ENCODE data around the gene PNKP. TPM values are rescaled to one million over a fixed set of nuclear protein-coding genes. Genes with fewer than 3 reads are reported as not detected.

The PNKP gene
- total and polyA plus RNA-seq, 9 of the 15 experiments (the other 6 are each of a cell fraction or from before 2014, with no cell fraction given): 2.8 to 85.4 (median 25.3) TPM

GRCh38 chr19:49881186-49881585 lies 13.8 kb upstream of the PNKP start:
- no peaks in the 10 kb centered on the region for H3K9me3 ChIP-seq (replicated peaks; ENCODE audit: control insufficient read depth, insufficient read depth, low read depth, low read length)
- no peak overlapping the region for H2AFZ ChIP-seq (ENCODE audit: low read depth, low read length)
- intact Hi-C loops (cut with micrococcal nuclease) (no loop called here), in situ Hi-C loops (cut with MboI) (no loop called here)
- ChIA-PET CTCF (ENCODE audit: low intra/inter-chr PET ratio) (no interaction called here), POLR2A (interaction anchor here (0.6 to 0.7 kb wide), 2 partner anchors 42 to 287 kb away, joined by 3 read pairs; no protein-coding TSS in a partner anchor)
- no TSS peak for BruUV-seq (replicated peaks)
- WGBS (ENCODE audit: insufficient coverage, low coverage, missing lambda C conversion rate): 94% methylated on average over 17 of the region's 17 CpGs
- DNase-seq (ENCODE audit: extremely low read depth in 1 of 4, low spot score in 3 of 4) (no peak), ATAC-seq (no peak), FAIRE-seq (no peak)
- no peak overlapping the region for H3K4me2 ChIP-seq (ENCODE audit: insufficient read depth, low read length)
- peak overlapping the region in 1 of 2 experiments; percentile 52; a peak in 2 of 4 replicates for H3K9ac ChIP-seq (ENCODE audit: insufficient read depth in 1 of 2, low read depth in 2 of 2, low read length in 2 of 2)
- no peak overlapping the region for H3K4me3 ChIP-seq
- H3K9me1 ChIP-seq (ENCODE audit: control insufficient read depth, insufficient read depth, low read length): no peaks in the 10 kb centered on the region
- H3K79me2 ChIP-seq (ENCODE audit: control insufficient read depth, insufficient read depth, low read length): peaks cover 6% of the 10 kb centered on the region
- TF ChIP-seq CBFA2T3 (IDR thresholded peaks at IDR 0.05) (0 out of 2 replicates have a peak, but pooled peaks have one; percentile 4), RBFOX2 (IDR thresholded peaks at IDR 0.05; ENCODE audit: low read depth, low read length) (0 out of 2 replicates have a peak, but pooled peaks have one; percentile 16), HDAC6 (IDR thresholded peaks at IDR 0.05; ENCODE audit: low read depth, low read length) (no peak)
- H3K27me3 ChIP-seq (ENCODE audit: control insufficient read depth in 2 of 2, insufficient read depth in 2 of 2, low read length in 2 of 2): no peaks in the 10 kb centered on the region
- H3K4me1 ChIP-seq (replicated peaks in 1 of 2; ENCODE audit: control insufficient read depth in 2 of 2, insufficient read depth in 2 of 2, low read length in 2 of 2): peaks cover 6 to 57% of the 10 kb centered on the region in 2 experiments; a peak in 3 of 5 replicates
- H4K20me1 ChIP-seq (replicated peaks; ENCODE audit: control insufficient read depth, insufficient read depth, low read length): no peaks in the 10 kb centered on the region
- H3K36me3 ChIP-seq (ENCODE audit: control insufficient read depth, insufficient read depth, low read length): peaks cover 55% of the 10 kb centered on the region
- H3K27ac ChIP-seq (ENCODE audit: extremely low read depth, low read depth, low read length): no peak overlapping the region

GRCh38 chr19:49880162-49880869 lies 12.9 kb upstream of the PNKP start:
- BruUV-seq (replicated peaks): no TSS peak
- no peak for DNase-seq (ENCODE audit: extremely low read depth in 1 of 4, low spot score in 3 of 4)
- no peak overlapping the region for H3K4me2 ChIP-seq (ENCODE audit: insufficient read depth, low read length)
- no peaks in the 10 kb centered on the region for H3K27me3 ChIP-seq (ENCODE audit: control insufficient read depth in 2 of 2, insufficient read depth in 2 of 2, low read length in 2 of 2)
- no peaks in the 10 kb centered on the region for H4K20me1 ChIP-seq (replicated peaks; ENCODE audit: control insufficient read depth, insufficient read depth, low read length)
- ChIA-PET CTCF (ENCODE audit: low intra/inter-chr PET ratio) (no interaction called here), POLR2A (interaction anchor here (0.7 to 1.6 kb wide), 2 partner anchors 49 to 286 kb away, joined by 3 to 4 read pairs; partner anchors contain the start of genes ATF5 and NUP62)
- 81% methylated on average over 10 of the region's 10 CpGs for WGBS (ENCODE audit: insufficient coverage, low coverage, missing lambda C conversion rate)
- in situ Hi-C loops (cut with MboI): no loop called here
- no peaks in the 10 kb centered on the region for H3K9me1 ChIP-seq (ENCODE audit: control insufficient read depth, insufficient read depth, low read length)
- H3K36me3 ChIP-seq (ENCODE audit: control insufficient read depth, insufficient read depth, low read length): peaks cover 55% of the 10 kb centered on the region
- H3K4me1 ChIP-seq (replicated peaks in 1 of 2; ENCODE audit: control insufficient read depth in 2 of 2, insufficient read depth in 2 of 2, low read length in 2 of 2): peaks cover 9 to 63% of the 10 kb centered on the region in 2 experiments; a peak in 4 of 5 replicates
- no peak overlapping the region for H3K4me3 ChIP-seq
- ATAC-seq: no peak
- intact Hi-C loops (cut with micrococcal nuclease): no loop called here
- peak; percentile 6 for FAIRE-seq
- H3K27ac ChIP-seq (ENCODE audit: extremely low read depth, low read depth, low read length): no peak overlapping the region
- no peak overlapping the region for H2AFZ ChIP-seq (ENCODE audit: low read depth, low read length)
- H3K9ac ChIP-seq (ENCODE audit: insufficient read depth in 1 of 2, low read depth in 2 of 2, low read length in 2 of 2): peak overlapping the region in 1 of 2 experiments; percentile 52; a peak in 2 of 4 replicates
- H3K9me3 ChIP-seq (replicated peaks; ENCODE audit: control insufficient read depth, insufficient read depth, low read depth, low read length): no peaks in the 10 kb centered on the region
- peaks cover 15% of the 10 kb centered on the region for H3K79me2 ChIP-seq (ENCODE audit: control insufficient read depth, insufficient read depth, low read length)
- TF ChIP-seq MAX (CRISPR knock-in tag; IDR thresholded peaks at IDR 0.05) (peak; percentile 41; the same call in 1 of the 2 replicates), HNRNPLL (IDR thresholded peaks at IDR 0.05; ENCODE audit: low read depth, low read length, poor library complexity, severe bottlenecking) (no peak), ETS2 (tag; IDR thresholded peaks at IDR 0.05; ENCODE audit: borderline replicate concordance, poor library complexity, severe bottlenecking) (no peak), MEIS2 (IDR thresholded peaks at IDR 0.05; ENCODE audit: partially characterized antibody) (no peak), NR2F6 (CRISPR knock-in tag; IDR thresholded peaks at IDR 0.05) (no peak), ELK1 (CRISPR knock-in tag; IDR thresholded peaks at IDR 0.05) (no peak), MCM7 (IDR thresholded peaks at IDR 0.05) (no peak), XRCC4 (IDR thresholded peaks at IDR 0.05; ENCODE audit: extremely low read depth, insufficient read depth, insufficient read length) (no peak), NR2C1 (IDR thresholded peaks at IDR 0.05) (peak; percentile 27; the same call in 1 of the 2 replicates), NR2C1 (tag; IDR thresholded peaks at IDR 0.05) (peak; percentile 71; the same call in 1 of the 2 replicates), POLR2AphosphoS5 (IDR thresholded peaks at IDR 0.05; ENCODE audit: control insufficient read depth, insufficient read depth, low read depth, low read length) (no peak), HDGF (IDR thresholded peaks at IDR 0.05) (no peak)
